ENCODE measurements around the gene IL10.

The IL10 gene

GRCh38 chr1:206729507-206729906, 42.8 kb downstream of the IL10 start:
- Mint-ChIP-seq H3K9me3 (no peaks in the 10 kb centered on the region), H3K27ac (no peak overlapping the region), H3K4me1 (peaks cover 27% of the 10 kb centered on the region)

DNA sequence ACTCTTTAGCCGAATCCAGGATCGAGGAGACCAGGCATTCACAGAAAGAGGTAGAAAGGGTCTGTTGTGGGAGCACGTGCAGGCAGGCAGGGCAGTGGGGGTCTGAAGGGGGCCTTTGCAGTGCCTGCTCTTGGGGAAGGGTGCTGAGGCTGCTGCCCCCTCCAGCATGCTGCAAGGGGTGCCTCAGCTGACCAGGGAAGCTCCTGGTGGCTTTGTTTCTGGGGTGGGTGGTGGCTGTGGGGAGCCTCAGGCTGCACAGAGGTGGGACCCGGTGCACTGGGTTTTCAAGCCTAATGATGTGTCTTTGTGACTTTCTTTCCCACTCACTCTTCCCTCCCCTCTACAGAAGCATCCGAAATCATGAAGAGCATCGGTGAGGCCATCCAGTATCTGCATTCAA, 43.2 kb downstream of the IL10 start:
- Mint-ChIP-seq H3K4me3 (no peak overlapping the region), H3K36me3 (peaks cover 29% of the 10 kb centered on the region), H3K27ac (no peak overlapping the region), H3K9me3 (no peaks in the 10 kb centered on the region), H3K27me3 (no peaks in the 10 kb centered on the region), H3K4me1 (peaks cover 28% of the 10 kb centered on the region)
- DNase-seq: no peak
- CTCF ChIA-PET: interaction anchor here (0.8 to 14.7 kb wide), 6 partner anchors 9 to 252 kb away, joined by 3 to 361 read pairs (median 21); no protein-coding TSS in a partner anchor

More at GRCh38 chr1:206729507-206729906, 42.8 kb downstream of the IL10 start:
- Mint-ChIP-seq H3K4me3 (no peak overlapping the region), H3K27me3 (no peaks in the 10 kb centered on the region), H3K36me3 (peaks cover 31% of the 10 kb centered on the region)
- CTCF ChIA-PET: interaction anchor here (0.5 to 14.7 kb wide), 7 partner anchors 41 to 252 kb away, joined by 3 to 361 read pairs (median 3); no protein-coding TSS in a partner anchor
- DNase-seq: no peak

GRCh38 chr1:206728697-206728987, 43.7 kb downstream of the IL10 start:
- CTCF ChIA-PET: interaction anchor here (0.8 to 14.7 kb wide), 5 partner anchors 9 to 253 kb away, joined by 3 to 361 read pairs (median 39); no protein-coding TSS in a partner anchor
- H3K27ac Mint-ChIP-seq: no peak overlapping the region
- no peak for DNase-seq
- peaks cover 29% of the 10 kb centered on the region for H3K4me1 Mint-ChIP-seq
- H3K4me3 Mint-ChIP-seq: no peak overlapping the region
- H3K36me3 Mint-ChIP-seq: peaks cover 27% of the 10 kb centered on the region
- no peaks in the 10 kb centered on the region for H3K9me3 Mint-ChIP-seq
- no peaks in the 10 kb centered on the region for H3K27me3 Mint-ChIP-seq

DNA sequence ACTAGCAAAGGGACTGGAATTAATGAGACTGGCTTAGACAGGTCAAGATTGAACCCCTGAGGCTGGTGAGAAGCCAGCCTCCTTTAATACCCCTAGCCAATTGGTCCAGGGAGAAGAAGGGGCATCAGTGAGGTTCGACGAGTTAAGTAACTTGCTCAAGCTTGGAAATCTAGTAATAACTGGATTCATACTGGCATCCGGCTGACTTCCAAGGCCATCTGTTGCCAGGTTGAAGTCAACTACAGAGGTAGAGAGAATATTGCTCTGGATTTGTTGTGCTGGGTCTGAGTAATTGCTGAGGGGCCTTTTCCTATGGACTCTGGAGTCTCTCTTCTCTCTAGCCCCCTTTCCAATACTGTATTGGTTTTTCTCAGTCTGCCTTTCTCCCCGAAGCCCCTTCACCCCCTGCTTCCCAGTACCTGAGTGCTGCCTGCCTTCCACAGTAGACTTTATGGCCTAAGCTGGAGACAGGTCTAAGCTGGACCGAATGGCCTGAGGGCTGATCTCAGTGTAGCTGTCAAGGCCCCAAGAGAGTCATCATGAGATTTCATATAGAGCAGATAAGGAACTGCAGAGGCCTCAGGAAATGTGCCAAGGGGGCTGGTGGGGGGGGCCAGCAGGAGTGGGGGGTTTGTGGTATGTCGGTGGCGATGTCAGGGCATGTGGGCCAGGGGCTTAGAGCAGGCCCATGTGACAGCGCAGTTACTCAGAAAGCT, 44.2 kb downstream of the IL10 start:
- Mint-ChIP-seq H3K36me3 (peaks cover 23% of the 10 kb centered on the region), H3K27me3 (no peaks in the 10 kb centered on the region), H3K9me3 (no peaks in the 10 kb centered on the region), H3K4me1 (peaks cover 28% of the 10 kb centered on the region), H3K27ac (no peak overlapping the region), H3K4me3 (no peak overlapping the region)
- DNase-seq: no peak
- CTCF ChIA-PET: interaction anchor here (0.9 to 14.7 kb wide), 9 partner anchors 8 to 253 kb away, joined by 3 to 361 read pairs (median 24); no protein-coding TSS in a partner anchor

DNA sequence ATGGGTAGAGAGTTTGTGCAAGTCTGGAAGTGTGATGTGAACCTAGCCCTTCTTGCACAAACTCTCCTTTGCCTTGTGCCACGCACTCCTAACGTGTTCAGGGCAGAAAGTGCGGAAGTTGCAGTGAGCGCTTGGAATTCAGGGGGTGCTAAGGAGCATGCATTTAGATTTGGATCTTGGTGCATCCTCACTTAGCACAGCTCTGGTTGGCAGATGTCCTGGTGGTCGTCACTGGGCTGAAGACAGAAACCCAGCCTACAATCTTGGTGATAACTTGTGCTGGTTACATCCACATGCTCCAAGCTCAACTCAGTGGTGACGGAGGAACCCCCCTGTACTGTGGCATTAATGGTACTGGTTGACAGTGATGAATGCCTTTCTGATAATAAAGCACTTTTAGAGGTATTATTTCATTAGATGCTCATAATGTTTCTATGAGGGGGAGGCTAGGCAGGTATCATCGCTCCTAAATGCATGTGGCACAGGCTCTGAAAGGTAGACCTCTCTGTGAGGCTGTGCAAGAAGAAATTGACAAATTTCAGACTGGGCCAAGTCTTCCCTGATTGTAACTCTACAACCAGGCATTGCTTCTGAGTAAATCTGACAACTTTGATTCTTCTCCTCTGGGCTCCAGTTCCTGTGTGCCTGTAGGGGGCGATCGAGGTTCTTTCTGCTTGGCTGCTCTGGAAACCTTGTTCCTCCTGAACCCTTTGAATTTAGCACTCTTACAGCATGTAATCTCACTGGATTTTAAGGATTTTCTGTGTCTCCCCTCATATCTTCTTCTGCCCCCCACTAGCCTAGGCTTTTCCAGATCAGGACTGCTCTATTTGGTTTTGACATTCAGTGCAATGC, 47.0 kb downstream of the IL10 start:
- Mint-ChIP-seq H3K4me1 (peaks cover 26% of the 10 kb centered on the region), H3K4me3 (no peak overlapping the region), H3K27ac (no peak overlapping the region)

GRCh38 chr1:206723805-206724472, 48.4 kb downstream of the IL10 start:
- H3K9me3 Mint-ChIP-seq: no peaks in the 10 kb centered on the region
- H3K36me3 Mint-ChIP-seq: peaks cover 2% of the 10 kb centered on the region
- H3K4me1 Mint-ChIP-seq: peaks cover 31% of the 10 kb centered on the region
- H3K27me3 Mint-ChIP-seq: no peaks in the 10 kb centered on the region
- CTCF ChIA-PET: interaction anchor here (0.6 to 14.7 kb wide), 12 partner anchors 9 to 257 kb away, joined by 3 to 233 read pairs (median 4); no protein-coding TSS in a partner anchor
- peak overlapping the region; percentile 25 for H3K27ac Mint-ChIP-seq
- H3K4me3 Mint-ChIP-seq: no peak overlapping the region
- no peak for DNase-seq

More for the DNA sequence above, 47.0 kb downstream of the IL10 start:
- DNase-seq: peak; percentile 80
- H3K27me3 Mint-ChIP-seq: no peaks in the 10 kb centered on the region
- CTCF ChIA-PET: interaction anchor here (0.7 to 14.7 kb wide), 40 partner anchors 9 to 290 kb away, joined by 3 to 233 read pairs (median 5); no protein-coding TSS in a partner anchor
- H3K36me3 Mint-ChIP-seq: peaks cover 8% of the 10 kb centered on the region
- no peaks in the 10 kb centered on the region for H3K9me3 Mint-ChIP-seq

GRCh38 chr1:206723462-206723804, 48.9 kb downstream of the IL10 start:
- Mint-ChIP-seq H3K9me3 (no peaks in the 10 kb centered on the region), H3K27ac (no peak overlapping the region), H3K4me3 (no peak overlapping the region), H3K27me3 (no peaks in the 10 kb centered on the region), H3K36me3 (no peaks in the 10 kb centered on the region), H3K4me1 (peaks cover 36% of the 10 kb centered on the region)
- CTCF ChIA-PET: interaction anchor here (0.9 to 6.3 kb wide), 8 partner anchors 9 to 258 kb away, joined by 3 to 39 read pairs (median 6); no protein-coding TSS in a partner anchor
- no peak for DNase-seq

GRCh38 chr1:206722751-206723461, 49.4 kb downstream of the IL10 start:
- H3K27ac Mint-ChIP-seq: no peak overlapping the region

GRCh38 chr1:206721454-206721853, 50.8 kb downstream of the IL10 start:
- CTCF ChIA-PET: interaction anchor here (1.1 to 1.4 kb wide), 2 partner anchors 9 to 56 kb away, joined by 3 read pairs; no protein-coding TSS in a partner anchor
- Mint-ChIP-seq H3K36me3 (no peaks in the 10 kb centered on the region), H3K27ac (no peak overlapping the region), H3K9me3 (no peaks in the 10 kb centered on the region), H3K4me1 (peaks cover 46% of the 10 kb centered on the region), H3K27me3 (no peaks in the 10 kb centered on the region), H3K4me3 (no peak overlapping the region)
- DNase-seq: no peak

More at GRCh38 chr1:206722751-206723461, 49.4 kb downstream of the IL10 start:
- Mint-ChIP-seq H3K27me3 (no peaks in the 10 kb centered on the region), H3K4me1 (peaks cover 37% of the 10 kb centered on the region), H3K36me3 (no peaks in the 10 kb centered on the region), H3K9me3 (no peaks in the 10 kb centered on the region), H3K4me3 (no peak overlapping the region)
- no peak for DNase-seq
- CTCF ChIA-PET: interaction anchor here (0.9 to 6.3 kb wide), 7 partner anchors 11 to 258 kb away, joined by 3 to 39 read pairs (median 5); no protein-coding TSS in a partner anchor

- no peak for DNase-seq
- H3K36me3 Mint-ChIP-seq: no peaks in the 10 kb centered on the region
- H3K27ac Mint-ChIP-seq: no peak overlapping the region
- no peak overlapping the region for H3K4me3 Mint-ChIP-seq
- CTCF ChIA-PET: interaction anchor here (1.1 to 1.3 kb wide), 3 partner anchors 9 to 193 kb away, joined by 3 to 5 read pairs (median 4); partner anchors contain the start of gene IL20
- peaks cover 57% of the 10 kb centered on the region for H3K4me1 Mint-ChIP-seq
- H3K27me3 Mint-ChIP-seq: no peaks in the 10 kb centered on the region
- H3K9me3 Mint-ChIP-seq: no peaks in the 10 kb centered on the region
Observed at GRCh38 chr1:206719169-206719839, 53.0 kb downstream of the IL10 start.

DNA sequence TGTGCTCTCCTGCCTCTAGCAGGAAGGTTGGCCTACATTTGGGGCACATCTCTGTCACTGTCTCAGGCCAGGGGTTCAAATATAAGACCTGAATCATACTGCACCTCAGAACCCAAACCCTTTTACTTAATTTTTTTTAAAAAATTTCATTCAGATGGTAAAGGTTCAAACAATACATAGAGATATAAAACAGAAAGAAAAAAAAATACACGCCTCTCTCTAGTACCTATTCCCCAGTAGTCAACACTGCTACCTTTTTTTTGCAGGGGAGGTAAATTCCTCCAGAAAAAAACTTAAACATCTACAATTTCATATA, 54.7 kb downstream of the IL10 start:
- Mint-ChIP-seq H3K27me3 (no peaks in the 10 kb centered on the region), H3K27ac (peak overlapping the region; percentile 66), H3K36me3 (peaks cover 2% of the 10 kb centered on the region), H3K4me1 (peaks cover 69% of the 10 kb centered on the region), H3K9me3 (no peaks in the 10 kb centered on the region), H3K4me3 (no peak overlapping the region)
- CTCF ChIA-PET: interaction anchor here (1.4 to 4.8 kb wide), 2 partner anchors 9 to 195 kb away, joined by 3 to 27 read pairs; no protein-coding TSS in a partner anchor
- no peak for DNase-seq
